Karpas-422 (cell line): ENCODE results near the gene ADAP1. TPM values are rescaled to one million over a fixed set of nuclear protein-coding genes. Genes with fewer than 3 reads are reported as not detected.
"Not testable (repeated sequence)": the region's sequence is repeated elsewhere in the genome, so short reads cannot be mapped to it uniquely, and the experiment has no call there.

ENCODE experiments used
- DNase-seq: peaks from one replicate; pipeline ENCODE4 v3.0.0-alpha.2; 2015
- H2AFZ ChIP-seq: fragments of 200-600 bp; sonication (generic); 2 replicates; pipeline ENCODE4 v1.6.1; 2014; ENCODE audit warnings: antibody characterized with exemption, low read length, mixed read lengths
- H3K27ac ChIP-seq: fragments of 200-600 bp; sonication (generic); 2 replicates; pipeline ENCODE4 v1.5.1; 2014; ENCODE audit warnings: mild to moderate bottlenecking, low read length, moderate library complexity
- H3K27me3 ChIP-seq: fragments of 200-600 bp; sonication (generic); 2 replicates; pipeline ENCODE4 v1.6.1; 2014; ENCODE audit warnings: low read length, mixed read lengths
- H3K36me3 ChIP-seq: fragments of 200-600 bp; sonication (generic); 2 replicates; pipeline ENCODE4 v1.6.1; 2014; ENCODE audit warnings: low read length, mixed read lengths; ENCODE audit not compliant: insufficient read depth
- H3K4me1 ChIP-seq: fragments of 200-600 bp; sonication (generic); 2 replicates; pipeline ENCODE4 v1.6.1; 2014; ENCODE audit warnings: mild to moderate bottlenecking, low read length, mixed read lengths
- H3K4me2 ChIP-seq: fragments of 200-600 bp; sonication (generic); 2 replicates; pipeline ENCODE4 v1.6.1; 2014; ENCODE audit warnings: low read length, low read depth, mild to moderate bottlenecking; ENCODE audit not compliant: poor library complexity, severe bottlenecking
- H3K4me3 ChIP-seq: fragments of 200-600 bp; sonication (generic); 2 replicates; pipeline ENCODE4 v1.5.1; 2014; ENCODE audit warnings: mild to moderate bottlenecking, antibody characterized with exemption, low read length, mixed read lengths
- H3K79me2 ChIP-seq: fragments of 200-600 bp; sonication (generic); 2 replicates; pipeline ENCODE4 v1.6.1; 2014; ENCODE audit warnings: mild to moderate bottlenecking, low read length, mixed read lengths
- H3K9ac ChIP-seq: fragments of 200-600 bp; sonication (generic); 2 replicates; pipeline ENCODE4 v1.6.0; 2014; ENCODE audit warnings: low read length
- H3K9me2 ChIP-seq: fragments of 200-600 bp; sonication (generic), shearing (Covaris generic); replicated peaks from 2 replicates; pipeline ENCODE4 v1.6.0; 2014; ENCODE audit warnings: mild to moderate bottlenecking, low read length, moderate library complexity; ENCODE audit not compliant: insufficient read depth
- H3K9me3 ChIP-seq: fragments of 300-700, 200-600 bp; sonication (generic); 2 replicates; pipeline ENCODE4 v1.6.1; 2014; ENCODE audit warnings: low read length, mixed read lengths
- H4K20me1 ChIP-seq: fragments of 200-600 bp; sonication (generic); 2 replicates; pipeline ENCODE4 v1.6.1; 2014; ENCODE audit warnings: mild to moderate bottlenecking, antibody characterized with exemption, low read length, low read depth; ENCODE audit not compliant: insufficient read depth
- total RNA-seq: library from RNA; depleted of rRNA; stranded (reverse); fragments of >200 nt; shearing (Covaris generic); gene quantifications from 2 replicates; pipeline ENCODE4 v1.2.3, GENCODE V29; 2014; ENCODE audit warnings: low replicate concordance

The ADAP1 gene
- total RNA-seq, 1 experiment from 2014 or later, result not detected

DNA sequence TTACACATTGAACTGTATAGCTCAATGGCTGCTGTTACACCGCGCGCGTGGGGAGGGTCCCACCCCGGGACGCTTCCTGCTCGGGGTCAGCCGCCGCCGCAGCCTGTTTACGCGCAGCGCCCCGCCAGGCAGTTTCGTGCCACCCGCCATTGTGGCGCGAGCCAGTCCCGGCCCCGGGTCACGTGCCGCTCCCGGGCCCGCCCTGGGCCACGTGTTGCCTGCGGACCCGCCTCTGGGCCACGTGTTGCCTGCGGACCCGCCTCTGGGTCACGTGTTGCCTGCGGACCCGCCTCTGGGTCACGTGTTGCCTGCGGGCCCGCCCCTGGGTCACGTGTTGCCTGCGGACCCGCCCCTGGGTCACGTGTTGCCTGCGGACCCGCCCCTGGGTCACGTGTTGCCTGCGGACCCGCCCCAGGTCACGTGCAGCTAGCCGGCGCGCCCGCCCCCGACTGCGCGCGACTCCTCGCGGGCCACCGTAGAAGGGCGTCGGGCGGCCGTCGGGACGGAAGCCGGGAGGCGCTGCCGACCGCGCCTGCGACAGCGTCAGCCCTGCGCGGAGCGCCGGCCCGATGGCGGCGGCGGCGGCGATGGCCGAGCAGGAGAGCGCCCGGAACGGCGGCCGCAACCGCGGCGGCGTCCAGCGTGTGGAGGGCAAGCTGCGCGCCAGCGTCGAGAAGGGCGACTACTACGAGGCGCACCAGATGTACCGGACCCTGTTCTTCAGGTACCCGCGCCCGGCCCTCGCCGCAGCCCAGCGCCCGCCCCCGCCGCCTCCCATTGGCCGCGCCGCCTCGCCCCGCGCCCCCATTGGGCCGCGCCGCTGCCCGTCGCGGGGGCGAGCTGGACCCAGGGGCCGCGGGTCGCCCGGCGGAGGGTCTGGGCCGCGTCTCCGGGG is 78.2 kb downstream of the ADAP1 start, which contains the start of gene GET4:
Gene GET4, plus strand, starts transcription at position 478 of the 895 bp plus-strand sequence. Its CDS starts 92 bp downstream, at position 570.
- Histone ChIP-seq H2AFZ (no peak within 1 kb of the TSS), H3K4me3 (peak within 1 kb of the TSS; percentile 92), H3K27ac (no peak within 1 kb of the TSS), H3K27me3 (no peaks in the 10 kb centered on the region), H3K9ac (peak within 1 kb of the TSS; percentile 92), H3K9me2 (no peaks in the 10 kb centered on the region), H3K9me3 (no peaks in the 10 kb centered on the region), H3K4me2 (peak within 1 kb of the TSS; percentile 92), H3K4me1 (peaks cover 16% of the 10 kb centered on the region), H3K79me2 (peaks cover 44% of the 10 kb centered on the region), H3K36me3 (peaks cover 19% of the 10 kb centered on the region; the same call in 1 of the 2 replicates), H4K20me1 (peaks cover 24% of the 10 kb centered on the region; the same call in 1 of the 2 replicates)
- DNase-seq, result peak; percentile 97

- Histone ChIP-seq H3K79me2 (peaks cover 37% of the 10 kb centered on the region), H3K4me3 (no peak overlapping the region), H3K27me3 (no peaks in the 10 kb centered on the region), H4K20me1 (peaks cover 20% of the 10 kb centered on the region; the same call in 1 of the 2 replicates), H3K9me3 (no peaks in the 10 kb centered on the region), H3K27ac (no peak overlapping the region), H3K4me2 (no peak overlapping the region), H3K36me3 (peaks cover 19% of the 10 kb centered on the region; the same call in 1 of the 2 replicates), H3K9ac (no peak overlapping the region), H2AFZ (no peak overlapping the region), H3K9me2 (no peaks in the 10 kb centered on the region), H3K4me1 (peaks cover 16% of the 10 kb centered on the region)
- no peak for DNase-seq
These were observed 78.9 kb downstream of the ADAP1 start for GRCh38 chr7:875476-876076.

DNA sequence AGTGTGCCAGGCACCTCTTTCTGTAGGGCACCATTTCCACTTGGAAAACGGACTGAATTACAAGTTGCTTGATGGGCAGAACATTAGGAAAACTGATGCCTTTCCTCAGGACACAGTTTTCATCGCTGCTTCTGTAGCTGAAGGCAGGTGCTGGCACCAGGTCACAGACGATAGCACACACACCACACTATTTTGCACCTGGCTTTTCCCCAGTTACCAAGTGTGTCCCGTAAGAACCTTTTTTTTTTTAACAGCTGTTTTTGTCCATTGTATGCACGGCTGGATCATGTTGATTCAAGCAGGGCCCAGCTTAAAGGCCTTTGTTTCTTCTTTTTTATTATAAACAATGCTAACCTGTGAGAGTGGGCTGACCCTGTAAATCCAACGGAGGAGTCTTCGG is 79.4 kb downstream of the ADAP1 start:
- H3K9me3 ChIP-seq, result no peaks in the 10 kb centered on the region
- H3K4me3 ChIP-seq, result no peak overlapping the region
- H3K4me1 ChIP-seq, result peaks cover 16% of the 10 kb centered on the region
- no peak for DNase-seq
- H3K27ac ChIP-seq, result no peak overlapping the region
- H3K9me2 ChIP-seq, result no peaks in the 10 kb centered on the region
- H3K36me3 ChIP-seq, result peaks cover 17% of the 10 kb centered on the region; the same call in 1 of the 2 replicates
- H2AFZ ChIP-seq, result no peak overlapping the region
- H3K79me2 ChIP-seq, result peaks cover 32% of the 10 kb centered on the region
- no peak overlapping the region for H3K4me2 ChIP-seq
- H3K27me3 ChIP-seq, result no peaks in the 10 kb centered on the region
- peaks cover 16% of the 10 kb centered on the region; the same call in 1 of the 2 replicates for H4K20me1 ChIP-seq
- no peak overlapping the region for H3K9ac ChIP-seq

- Histone ChIP-seq H4K20me1 (peaks cover 11% of the 10 kb centered on the region; the same call in 1 of the 2 replicates), H3K27ac (no peak overlapping the region), H2AFZ (no peak overlapping the region; the same call in 1 of the 2 replicates), H3K9me2 (no peaks in the 10 kb centered on the region), H3K9me3 (no peaks in the 10 kb centered on the region), H3K4me2 (no peak overlapping the region), H3K4me3 (no peak overlapping the region), H3K79me2 (peaks cover 23% of the 10 kb centered on the region), H3K27me3 (no peaks in the 10 kb centered on the region), H3K36me3 (peaks cover 17% of the 10 kb centered on the region; the same call in 1 of the 2 replicates), H3K9ac (no peak overlapping the region), H3K4me1 (peaks cover 16% of the 10 kb centered on the region)
- no peak for DNase-seq
These were observed 80.3 kb downstream of the ADAP1 start for GRCh38 chr7:874031-874749.

GRCh38 chr7:873367-874002 is 81.0 kb downstream of the ADAP1 start:
- Histone ChIP-seq H3K9ac (no peak overlapping the region), H3K27me3 (no peaks in the 10 kb centered on the region), H3K9me2 (no peaks in the 10 kb centered on the region), H3K27ac (0 out of 2 replicates have a peak overlapping the region, but pooled peaks have one; percentile 11), H2AFZ (no peak overlapping the region; the same call in 1 of the 2 replicates), H3K4me3 (no peak overlapping the region), H3K79me2 (peaks cover 16% of the 10 kb centered on the region), H3K4me2 (no peak overlapping the region), H3K36me3 (peaks cover 17% of the 10 kb centered on the region; the same call in 1 of the 2 replicates), H4K20me1 (peaks cover 8% of the 10 kb centered on the region; the same call in 1 of the 2 replicates), H3K4me1 (peaks cover 15% of the 10 kb centered on the region), H3K9me3 (no peaks in the 10 kb centered on the region)
- DNase-seq, result peak; percentile 91

- not testable (repeated sequence) for H3K4me2 ChIP-seq, DNase-seq, H3K4me3 ChIP-seq, H3K27ac ChIP-seq, H3K27me3 ChIP-seq, H2AFZ ChIP-seq, H3K4me1 ChIP-seq, H3K79me2 ChIP-seq, H4K20me1 ChIP-seq, H3K9me2 ChIP-seq, H3K9ac ChIP-seq, H3K9me3 ChIP-seq
- peaks cover 17% of the 10 kb centered on the region; the same call in 1 of the 2 replicates for H3K36me3 ChIP-seq
These were observed 81.8 kb downstream of the ADAP1 start for GRCh38 chr7:872685-873084.

DNA sequence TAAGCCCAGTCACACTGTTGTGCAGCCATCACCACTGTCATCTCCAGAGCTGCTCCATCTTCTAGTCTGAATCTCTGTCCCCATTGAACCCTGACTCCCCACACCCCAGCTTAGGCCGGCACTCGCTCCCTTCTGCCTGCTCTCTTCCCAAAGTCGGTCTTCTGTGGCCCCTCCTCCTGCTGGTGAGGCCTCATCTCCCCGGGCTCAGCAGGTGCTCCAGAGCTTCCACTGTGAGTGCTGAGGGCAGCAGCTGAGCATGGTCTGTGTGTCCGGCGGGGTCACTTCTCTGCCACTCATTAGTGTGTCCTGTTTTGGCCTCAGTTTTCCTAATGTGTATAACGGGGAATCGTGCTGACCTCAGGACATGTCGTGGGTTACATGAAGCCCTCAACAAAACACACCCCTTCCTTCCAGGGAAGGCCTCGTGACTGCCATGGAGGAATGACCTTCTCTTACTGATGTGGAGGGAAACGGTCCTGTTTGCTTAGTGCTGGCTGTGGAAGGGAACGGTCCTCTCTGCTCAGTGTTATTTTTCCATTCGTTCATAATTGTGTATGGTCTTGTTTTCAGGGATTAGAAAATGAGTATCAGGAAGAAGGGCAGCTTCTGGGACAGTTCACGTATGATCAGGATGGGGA is 82.5 kb downstream of the ADAP1 start:
- no peaks in the 10 kb centered on the region for H3K27me3 ChIP-seq
- H3K79me2 ChIP-seq, result peaks cover 2% of the 10 kb centered on the region
- no peaks in the 10 kb centered on the region for H3K9me3 ChIP-seq
- H3K4me3 ChIP-seq, result no peak overlapping the region
- no peak overlapping the region for H3K4me2 ChIP-seq
- H3K4me1 ChIP-seq, result peaks cover 8% of the 10 kb centered on the region
- peaks cover 17% of the 10 kb centered on the region; the same call in 1 of the 2 replicates for H3K36me3 ChIP-seq
- H3K9ac ChIP-seq, result no peak overlapping the region
- H3K9me2 ChIP-seq, result no peaks in the 10 kb centered on the region
- no peak overlapping the region for H2AFZ ChIP-seq
- no peak overlapping the region for H3K27ac ChIP-seq
- no peaks in the 10 kb centered on the region for H4K20me1 ChIP-seq
- DNase-seq, result no peak
